Retinal pigment epithelial cell (primary cell): Measurements from ENCODE around the gene PBX3.
"Not testable (repeated sequence)": the region's sequence is repeated elsewhere in the genome, so short reads cannot be mapped to it uniquely, and the experiment has no call there.

Experiments
- DNase-seq: peaks from one replicate; pipeline ENCODE4 v3.0.0-alpha.2; 2010; ENCODE audit warnings: low read depth
- H3K4me3 ChIP-seq: 2 replicates; pipeline ENCODE4 v1.5.1; 2011; ENCODE audit warnings: mild to moderate bottlenecking, low read length, control low read depth, moderate library complexity
- CTCF ChIP-seq: conservative IDR thresholded peaks from 2 replicates; pipeline ENCODE4 v1.5.1; 2011; ENCODE audit warnings: low read depth, low read length, control low read depth, inconsistent platforms

The PBX3 gene

GRCh38 chr9:125772740-125773139 is 25.6 kb downstream of the PBX3 start:
- TF ChIP-seq CTCF, result no peak
- no peak overlapping the region for H3K4me3 ChIP-seq
- no peak for DNase-seq

- no peak overlapping the region for H3K4me3 ChIP-seq
- no peak for DNase-seq
- no peak for TF ChIP-seq CTCF
Measured at GRCh38 chr9:125774106-125774505, 26.9 kb downstream of the PBX3 start.

- H3K4me3 ChIP-seq, DNase-seq: not testable (repeated sequence)
Measured at GRCh38 chr9:125776789-125777188, 29.6 kb downstream of the PBX3 start.

- DNase-seq, result not testable (repeated sequence)
Measured at GRCh38 chr9:125778538-125779219, 31.5 kb downstream of the PBX3 start.

GRCh38 chr9:125779220-125779565 is 32.0 kb downstream of the PBX3 start:
- not testable (repeated sequence) for H3K4me3 ChIP-seq, DNase-seq

More at GRCh38 chr9:125778538-125779219, 31.5 kb downstream of the PBX3 start:
- not testable (repeated sequence) for H3K4me3 ChIP-seq

GRCh38 chr9:125782718-125783117 is 35.5 kb downstream of the PBX3 start:
- H3K4me3 ChIP-seq, result no peak overlapping the region

GRCh38 chr9:125784286-125785049 is 37.3 kb downstream of the PBX3 start:
- TF ChIP-seq CTCF, result no peak
- peak; percentile 57 for DNase-seq
- no peak overlapping the region for H3K4me3 ChIP-seq

More at GRCh38 chr9:125782718-125783117, 35.5 kb downstream of the PBX3 start:
- TF ChIP-seq CTCF, result no peak
- no peak for DNase-seq

GRCh38 chr9:125785248-125785751 is 38.1 kb downstream of the PBX3 start:
- no peak overlapping the region for H3K4me3 ChIP-seq
- TF ChIP-seq CTCF, result no peak
- DNase-seq, result no peak
